Neural progenitor cell (in vitro differentiated cells): ENCODE data around the gene SESN2.

Experiments used
- CTCF ChIP-seq: fragments of 200-600 bp; sonication (generic); IDR thresholded peaks from 2 replicates; pipeline ENCODE4 v1.5.1; 2017; ENCODE audit warnings: antibody characterized with exemption, mild to moderate bottlenecking
- EZH2 ChIP-seq: fragments of 200-600 bp; sonication (generic); IDR thresholded peaks from 2 replicates; pipeline ENCODE4 v1.6.1; 2017; ENCODE audit warnings: antibody characterized with exemption, mild to moderate bottlenecking, moderate library complexity
- EZH2phosphoT487 ChIP-seq: fragments of 200-600 bp; sonication (generic); IDR thresholded peaks from 2 replicates; pipeline ENCODE4 v1.6.1; 2017; ENCODE audit warnings: antibody characterized with exemption

DNA sequence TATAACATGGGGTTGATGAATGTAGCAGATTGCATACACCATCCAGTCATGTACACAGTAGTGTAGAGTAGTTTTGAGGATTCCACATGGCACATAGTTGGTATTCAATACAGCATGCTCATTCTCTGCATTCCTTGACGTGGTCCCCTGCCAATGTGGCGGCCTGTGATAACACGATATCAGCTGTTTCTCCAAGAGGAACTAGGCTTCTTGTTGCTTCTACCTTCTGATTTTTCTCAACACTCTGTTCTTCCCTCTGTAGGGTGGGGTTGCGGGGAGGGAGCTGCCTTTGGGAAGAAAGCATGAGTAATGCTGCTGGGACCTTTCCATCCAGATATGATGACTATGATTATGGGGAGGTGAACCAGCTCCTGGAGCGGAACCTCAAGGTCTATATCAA lies 19.4 kb downstream of the SESN2 start:
- TF ChIP-seq CTCF, result no peak
- TF ChIP-seq EZH2phosphoT487, result no peak
- no peak for TF ChIP-seq EZH2
